Measurements from ENCODE around the gene RIPPLY3. TPM values are rescaled to one million over a fixed set of nuclear protein-coding genes. Genes with fewer than 3 reads are reported as not detected.

RIPPLY3 gene
- total RNA-seq, 2 experiments from 2014 or later: not detected

- no peaks in the 10 kb centered on the region for H3K9me2 ChIP-seq (ENCODE audit: insufficient read depth, low read length)
- DNase-seq (ENCODE audit: low spot score): no peak
- H3K79me2 ChIP-seq (ENCODE audit: insufficient read depth, low read depth, low read length): no peaks in the 10 kb centered on the region
- H4K20me1 ChIP-seq (ENCODE audit: insufficient read depth, low read length): no peaks in the 10 kb centered on the region
- no peaks in the 10 kb centered on the region for H3K36me3 ChIP-seq (ENCODE audit: insufficient read depth, low read length)
- no peak for TF ChIP-seq EZH2phosphoT487 (IDR thresholded peaks at IDR 0.05; ENCODE audit: borderline replicate concordance, low read depth, low read length)
- TF ChIP-seq, protein P1, sequence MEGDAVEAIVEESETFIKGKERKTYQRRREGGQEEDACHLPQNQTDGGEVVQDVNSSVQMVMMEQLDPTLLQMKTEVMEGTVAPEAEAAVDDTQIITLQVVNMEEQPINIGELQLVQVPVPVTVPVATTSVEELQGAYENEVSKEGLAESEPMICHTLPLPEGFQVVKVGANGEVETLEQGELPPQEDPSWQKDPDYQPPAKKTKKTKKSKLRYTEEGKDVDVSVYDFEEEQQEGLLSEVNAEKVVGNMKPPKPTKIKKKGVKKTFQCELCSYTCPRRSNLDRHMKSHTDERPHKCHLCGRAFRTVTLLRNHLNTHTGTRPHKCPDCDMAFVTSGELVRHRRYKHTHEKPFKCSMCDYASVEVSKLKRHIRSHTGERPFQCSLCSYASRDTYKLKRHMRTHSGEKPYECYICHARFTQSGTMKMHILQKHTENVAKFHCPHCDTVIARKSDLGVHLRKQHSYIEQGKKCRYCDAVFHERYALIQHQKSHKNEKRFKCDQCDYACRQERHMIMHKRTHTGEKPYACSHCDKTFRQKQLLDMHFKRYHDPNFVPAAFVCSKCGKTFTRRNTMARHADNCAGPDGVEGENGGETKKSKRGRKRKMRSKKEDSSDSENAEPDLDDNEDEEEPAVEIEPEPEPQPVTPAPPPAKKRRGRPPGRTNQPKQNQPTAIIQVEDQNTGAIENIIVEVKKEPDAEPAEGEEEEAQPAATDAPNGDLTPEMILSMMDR (conservative IDR thresholded peaks at IDR 0.05; ENCODE audit: low read length): no peak
- intact Hi-C loops (cut with micrococcal nuclease; ENCODE audit: unreplicated experiment): loop anchor here (10.0 kb wide), 1 partner anchor 396 kb away; the partner anchor contains the start of gene DYRK1A
- no peak overlapping the region for H3K27ac ChIP-seq (ENCODE audit: low read depth, low read length, poor library complexity, severe bottlenecking)
- POLR2A ChIA-PET: interaction anchor here (0.5 kb wide), 1 partner anchor 172 kb away, joined by 5 read pairs; no protein-coding TSS in a partner anchor
- no peak overlapping the region for H2AFZ ChIP-seq (ENCODE audit: low read length)
- BruUV-seq (replicated peaks): no TSS peak
- H3K4me1 ChIP-seq (ENCODE audit: insufficient read depth, low read length, poor library complexity, severe bottlenecking): peaks cover 24% of the 10 kb centered on the region
- no peaks in the 10 kb centered on the region for H3K9me3 ChIP-seq (ENCODE audit: low read length)
- no peak overlapping the region for H3K4me3 ChIP-seq (ENCODE audit: low read depth, low read length, poor library complexity, severe bottlenecking)
- H3K4me2 ChIP-seq (ENCODE audit: low read length): no peak overlapping the region
- CTCF ChIA-PET (ENCODE audit: unreplicated experiment): no interaction called here
These were observed 38.1 kb upstream of the RIPPLY3 start for GRCh38 chr21:36968414-36968813.

- Histone ChIP-seq H3K27ac (ENCODE audit: low read depth, low read length, poor library complexity, severe bottlenecking) (no peak overlapping the region), H3K79me2 (ENCODE audit: insufficient read depth, low read depth, low read length) (no peaks in the 10 kb centered on the region), H3K9me3 (ENCODE audit: low read length) (no peaks in the 10 kb centered on the region), H3K36me3 (ENCODE audit: insufficient read depth, low read length) (no peaks in the 10 kb centered on the region), H3K9me2 (ENCODE audit: insufficient read depth, low read length) (no peaks in the 10 kb centered on the region), H3K4me1 (ENCODE audit: insufficient read depth, low read length, poor library complexity, severe bottlenecking) (peaks cover 24% of the 10 kb centered on the region), H3K4me2 (ENCODE audit: low read length) (no peak overlapping the region), H4K20me1 (ENCODE audit: insufficient read depth, low read length) (no peaks in the 10 kb centered on the region), H3K4me3 (ENCODE audit: low read depth, low read length, poor library complexity, severe bottlenecking) (no peak overlapping the region), H2AFZ (ENCODE audit: low read length) (no peak overlapping the region)
- no peak for DNase-seq (ENCODE audit: low spot score)
- TSS peak; percentile 37 for BruUV-seq (replicated peaks)
- intact Hi-C loops (cut with micrococcal nuclease; ENCODE audit: unreplicated experiment): loop anchor here (10.0 kb wide), 1 partner anchor 396 kb away; the partner anchor contains the start of gene DYRK1A
- POLR2A ChIA-PET: no interaction called here
- CTCF ChIA-PET (ENCODE audit: unreplicated experiment): no interaction called here
- TF ChIP-seq EZH2phosphoT487 (IDR thresholded peaks at IDR 0.05; ENCODE audit: borderline replicate concordance, low read depth, low read length): no peak
- TF ChIP-seq, protein P1 (conservative IDR thresholded peaks at IDR 0.05; ENCODE audit: low read length): no peak
These were observed 37.5 kb upstream of the RIPPLY3 start for GRCh38 chr21:36968976-36969375.

DNA sequence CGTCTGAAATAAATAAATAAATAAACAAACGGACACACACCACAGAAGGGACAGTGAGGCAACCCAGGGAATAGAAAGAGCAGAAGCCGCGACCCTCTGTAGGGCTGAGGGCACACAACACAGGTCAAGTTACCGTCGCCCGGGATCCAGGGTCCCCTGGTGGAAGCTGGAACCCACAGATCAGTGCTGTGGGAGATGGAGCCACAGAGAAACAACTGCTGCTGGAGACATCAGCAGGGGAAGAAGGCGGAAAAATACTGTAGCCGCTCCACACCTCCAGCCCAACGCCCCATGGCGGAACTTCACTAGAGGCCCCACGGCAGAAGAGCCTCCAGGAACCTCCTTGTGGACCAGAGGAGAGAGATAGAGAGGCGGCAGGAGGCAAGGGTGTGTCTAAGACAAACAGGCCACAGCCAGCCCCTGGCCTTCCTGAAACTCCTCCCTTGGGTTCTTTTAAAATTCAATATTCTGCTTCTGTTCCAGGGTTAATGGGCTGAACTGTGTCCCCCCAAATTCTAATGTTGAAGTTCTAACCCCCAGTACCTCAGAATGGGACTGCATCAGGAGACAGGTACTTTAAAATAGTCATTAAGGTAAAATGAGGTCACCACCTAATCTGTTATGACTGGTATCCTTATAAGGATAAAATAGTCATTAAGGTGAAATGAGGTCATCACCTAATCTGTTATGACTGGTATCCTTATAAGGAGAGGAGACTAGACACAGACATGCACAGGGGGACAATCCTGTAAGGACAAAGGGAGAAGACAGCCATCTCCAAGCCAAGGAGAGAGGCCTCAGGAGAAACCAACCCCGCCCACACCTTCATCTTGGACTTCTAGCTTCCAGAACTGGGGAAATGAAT lies 32.3 kb upstream of the RIPPLY3 start:
- H3K9me3 ChIP-seq (ENCODE audit: low read length): no peaks in the 10 kb centered on the region
- no peak overlapping the region for H3K27ac ChIP-seq (ENCODE audit: low read depth, low read length, poor library complexity, severe bottlenecking)
- H3K4me1 ChIP-seq (ENCODE audit: insufficient read depth, low read length, poor library complexity, severe bottlenecking): peaks cover 8% of the 10 kb centered on the region
- H3K79me2 ChIP-seq (ENCODE audit: insufficient read depth, low read depth, low read length): no peaks in the 10 kb centered on the region
- BruUV-seq (replicated peaks): no TSS peak
- DNase-seq (ENCODE audit: low spot score): no peak
- no peak overlapping the region for H3K4me2 ChIP-seq (ENCODE audit: low read length)
- TF ChIP-seq, protein P1 (conservative IDR thresholded peaks at IDR 0.05; ENCODE audit: low read length): no peak
- no peak for TF ChIP-seq EZH2phosphoT487 (IDR thresholded peaks at IDR 0.05; ENCODE audit: borderline replicate concordance, low read depth, low read length)
- no peak overlapping the region for H2AFZ ChIP-seq (ENCODE audit: low read length)
- intact Hi-C loops (cut with micrococcal nuclease; ENCODE audit: unreplicated experiment): no loop called here
- no peaks in the 10 kb centered on the region for H3K9me2 ChIP-seq (ENCODE audit: insufficient read depth, low read length)
- ChIA-PET POLR2A (no interaction called here), CTCF (ENCODE audit: unreplicated experiment) (no interaction called here)
- H3K36me3 ChIP-seq (ENCODE audit: insufficient read depth, low read length): no peaks in the 10 kb centered on the region
- no peaks in the 10 kb centered on the region for H4K20me1 ChIP-seq (ENCODE audit: insufficient read depth, low read length)
- H3K4me3 ChIP-seq (ENCODE audit: low read depth, low read length, poor library complexity, severe bottlenecking): no peak overlapping the region
